Measurements from ENCODE around the gene KLHL30.
"Not testable (repeated sequence)": the region's sequence is repeated elsewhere in the genome, so short reads cannot be mapped to it uniquely, and the experiment has no call there.

The KLHL30 gene

GRCh38 chr2:238162251-238162845, 23.9 kb downstream of the KLHL30 start:
- DNase-seq (ENCODE audit: low spot score) = no peak

- DNase-seq (ENCODE audit: low spot score) = no peak
These were observed 24.5 kb downstream of the KLHL30 start for GRCh38 chr2:238162846-238163441.

GRCh38 chr2:238163481-238164198, 25.2 kb downstream of the KLHL30 start:
- DNase-seq (ENCODE audit: low spot score) = peak; percentile 39

- DNase-seq (ENCODE audit: low spot score) = peak; percentile 10
These were observed 26.4 kb downstream of the KLHL30 start for GRCh38 chr2:238164906-238165287.

GRCh38 chr2:238165288-238165921, 26.9 kb downstream of the KLHL30 start:
- DNase-seq (ENCODE audit: low spot score) = peak; percentile 8

- DNase-seq (ENCODE audit: low spot score) = no peak
These were observed 28.2 kb downstream of the KLHL30 start for GRCh38 chr2:238166391-238167343.

GRCh38 chr2:238167344-238167715, 28.9 kb downstream of the KLHL30 start:
- DNase-seq (ENCODE audit: low spot score) = no peak

- no peak for DNase-seq (ENCODE audit: low spot score)
These were observed 29.3 kb downstream of the KLHL30 start for GRCh38 chr2:238167761-238168160.

- DNase-seq (ENCODE audit: low spot score) = no peak
These were observed 30.0 kb downstream of the KLHL30 start for GRCh38 chr2:238168196-238169047.

- no peak for DNase-seq (ENCODE audit: low spot score)
These were observed 30.7 kb downstream of the KLHL30 start for GRCh38 chr2:238169048-238169707.

GRCh38 chr2:238169708-238170251, 31.3 kb downstream of the KLHL30 start:
- peak; percentile 30 for DNase-seq (ENCODE audit: low spot score)

GRCh38 chr2:238170386-238171071, 32.1 kb downstream of the KLHL30 start:
- no peak for DNase-seq (ENCODE audit: low spot score)

GRCh38 chr2:238171072-238171431, 32.6 kb downstream of the KLHL30 start:
- not testable (repeated sequence) for DNase-seq (ENCODE audit: low spot score)

- DNase-seq (ENCODE audit: low spot score) = no peak
These were observed 33.2 kb downstream of the KLHL30 start for GRCh38 chr2:238171575-238172187.

- DNase-seq (ENCODE audit: low spot score) = no peak
These were observed 34.0 kb downstream of the KLHL30 start for GRCh38 chr2:238172439-238172838.

GRCh38 chr2:238173692-238174091, 35.2 kb downstream of the KLHL30 start:
- DNase-seq (ENCODE audit: low spot score) = no peak

GRCh38 chr2:238174291-238174690, 35.8 kb downstream of the KLHL30 start:
- DNase-seq (ENCODE audit: low spot score) = no peak

GRCh38 chr2:238174701-238175100, 36.2 kb downstream of the KLHL30 start:
- DNase-seq (ENCODE audit: low spot score) = no peak

GRCh38 chr2:238176613-238177012, 38.1 kb downstream of the KLHL30 start:
- DNase-seq (ENCODE audit: low spot score) = no peak
